GM23338 (cell line): ENCODE data around the gene OFD1. TPM values are rescaled to one million over a fixed set of nuclear protein-coding genes. Genes with fewer than 3 reads are reported as not detected.
A peak's percentile ranks its signal among the peaks of the same experiment; 100 is the strongest.

ENCODE experiments used
- ATAC-seq: fragments of 200-7000 bp; cut with Tn5 transposase; 3 replicates; pipeline ENCODE4 v1.9.1; 2020
- DNase-seq: peaks from one replicate; pipeline ENCODE4 v3.0.0-alpha.2; 2015; ENCODE audit warnings: low spot score
- H2AFZ ChIP-seq: fragments of 200-600 bp; sonication (generic); 2 replicates; pipeline ENCODE4 v1.8.0; 2016; ENCODE audit warnings: antibody characterized with exemption, mild to moderate bottlenecking, moderate library complexity
- H3F3A ChIP-seq: fragments of 200-600 bp; sonication (generic); replicated peaks from 2 replicates; pipeline ENCODE4 v1.8.0; 2017; ENCODE audit warnings: antibody characterized with exemption, mixed run types, low read depth
- H3K27ac ChIP-seq: fragments of 200-600 bp; sonication (generic); 2 replicates; pipeline ENCODE4 v1.6.1; 2016; ENCODE audit warnings: low read depth
- H3K27me3 ChIP-seq: fragments of 200-600 bp; sonication (generic); 2 replicates; pipeline ENCODE4 v1.8.0; 2016; ENCODE audit warnings: mild to moderate bottlenecking, mixed run types, moderate library complexity; ENCODE audit not compliant: insufficient read depth
- H3K36me3 ChIP-seq: fragments of 200-600 bp; sonication (generic); 2 replicates; pipeline ENCODE4 v1.8.0; 2016; ENCODE audit warnings: mild to moderate bottlenecking; ENCODE audit not compliant: insufficient read depth
- H3K4me1 ChIP-seq: fragments of 200-600 bp; sonication (generic); 2 replicates; pipeline ENCODE4 v1.8.0; 2016; ENCODE audit warnings: mild to moderate bottlenecking, moderate library complexity; ENCODE audit not compliant: insufficient read depth
- H3K4me2 ChIP-seq: fragments of 200-600 bp; sonication (generic); 2 replicates; pipeline ENCODE4 v1.7.1; 2017; ENCODE audit warnings: mixed run types
- H3K4me3 ChIP-seq: fragments of 200-600 bp; sonication (generic); 2 replicates; pipeline ENCODE4 v1.6.1; 2016; ENCODE audit warnings: mixed run types
- H3K79me2 ChIP-seq: fragments of 200-600 bp; sonication (generic); replicated peaks from 2 replicates; pipeline ENCODE4 v1.8.0; 2017; ENCODE audit warnings: mild to moderate bottlenecking; ENCODE audit not compliant: insufficient read depth
- H3K9me2 ChIP-seq: fragments of 200-600 bp; sonication (generic); 2 replicates; pipeline ENCODE4 v1.8.0; 2017; ENCODE audit not compliant: insufficient read depth
- H4K20me1 ChIP-seq: fragments of 200-600 bp; sonication (generic); replicated peaks from 2 replicates; pipeline ENCODE4 v1.8.0; 2017; ENCODE audit warnings: mild to moderate bottlenecking; ENCODE audit not compliant: insufficient read depth
- H3K27ac Mint-ChIP-seq: 2 replicates; pipeline ENCODE4 v1.8.0; 2020; ENCODE audit warnings: inconsistent platforms, mild to moderate bottlenecking, moderate library complexity, mixed read lengths
- H3K27me3 Mint-ChIP-seq: 3 replicates; pipeline ENCODE4 v1.8.0; 2022; ENCODE audit warnings: low read depth, mild to moderate bottlenecking, moderate library complexity, mixed read lengths, inconsistent platforms; ENCODE audit not compliant: insufficient read depth, poor library complexity
- H3K36me3 Mint-ChIP-seq: 3 replicates; pipeline ENCODE4 v1.8.0; 2021; ENCODE audit warnings: low read depth, mild to moderate bottlenecking, inconsistent platforms, moderate library complexity, mixed read lengths
- H3K4me1 Mint-ChIP-seq: 3 replicates; pipeline ENCODE4 v1.8.0; 2020; ENCODE audit warnings: mild to moderate bottlenecking, inconsistent platforms, mixed read lengths
- H3K4me3 Mint-ChIP-seq: 3 replicates; pipeline ENCODE4 v1.8.0; 2021; ENCODE audit warnings: moderate library complexity, mild to moderate bottlenecking, inconsistent platforms, mixed read lengths
- H3K9me3 Mint-ChIP-seq: 3 replicates; pipeline ENCODE4 v1.8.0; 2020; ENCODE audit warnings: moderate library complexity, mild to moderate bottlenecking, inconsistent platforms, mixed read lengths
- CREB1 ChIP-seq: fragments of 250-450 bp; sonication (Bioruptor Pico); IDR thresholded peaks from 2 replicates; pipeline ENCODE4 v1.5.0; 2020; ENCODE audit warnings: low read depth, mild to moderate bottlenecking, moderate library complexity
- CTCF ChIP-seq, 2 experiments: fragments of 200-600 bp in 1 of 2; sonication (generic) in 1 of 2; conservative IDR thresholded peaks; 2 replicates each; pipeline versions ENCODE4 v1.5.1 to v1.6.1; 2016 to 2017; ENCODE audit warnings: antibody characterized with exemption in 2 of 2, low read depth in 2 of 2, mild to moderate bottlenecking in 2 of 2, moderate library complexity in 1 of 2
- EZH2 ChIP-seq: fragments of 200-600 bp; sonication (generic); IDR thresholded peaks from one replicate; pipeline ENCODE4 v1.8.0; 2017; ENCODE audit warnings: antibody characterized with exemption, mild to moderate bottlenecking, low read depth; ENCODE audit not compliant: unreplicated experiment
- EZH2phosphoT487 ChIP-seq: fragments of 200-600 bp; sonication (generic); IDR thresholded peaks from one replicate; pipeline ENCODE4 v1.8.1; 2018; ENCODE audit warnings: antibody characterized with exemption; ENCODE audit not compliant: unreplicated experiment
- JUNB ChIP-seq: IDR thresholded peaks from one replicate; pipeline ENCODE4 v1.6.1; 2016; ENCODE audit warnings: antibody characterized with exemption; ENCODE audit not compliant: unreplicated experiment
- NANOG ChIP-seq: IDR thresholded peaks from 2 replicates; pipeline ENCODE4 v1.6.1; 2016; ENCODE audit warnings: antibody characterized with exemption, borderline replicate concordance
- POLR2AphosphoS5 ChIP-seq: IDR thresholded peaks from 2 replicates; pipeline ENCODE4 v1.6.1; 2016; ENCODE audit warnings: antibody characterized with exemption, low read depth
- REST ChIP-seq: IDR thresholded peaks from one replicate; pipeline ENCODE4 v1.6.1; 2018; ENCODE audit warnings: antibody characterized with exemption; ENCODE audit not compliant: unreplicated experiment
- STAT1 ChIP-seq: IDR thresholded peaks from one replicate; pipeline ENCODE4 v1.6.1; 2016; ENCODE audit warnings: antibody characterized with exemption; ENCODE audit not compliant: unreplicated experiment
- ZNF114 ChIP-seq: fragments of 250-450 bp; sonication (Bioruptor Pico); IDR thresholded peaks from 2 replicates; pipeline ENCODE4 v1.5.0; 2020; ENCODE audit warnings: mild to moderate bottlenecking, moderate library complexity
- ZNF331 ChIP-seq: fragments of 250-450 bp; sonication (Bioruptor Pico); IDR thresholded peaks from 2 replicates; pipeline ENCODE4 v1.5.0; 2020; ENCODE audit warnings: low read depth, mild to moderate bottlenecking, moderate library complexity
- polyA plus RNA-seq: library from polyadenylated mRNA; unstranded; fragments of >200 nt; fragmentation: Nextera tagmentation; extraction: Ambion mirVana; gene quantifications from 2 replicates; pipeline ENCODE4 v1.2.1, GENCODE V29; 2016
- total RNA-seq: library from RNA; depleted of rRNA; stranded (reverse); fragments of >200 nt; shearing (Covaris generic); gene quantifications from 2 replicates; pipeline ENCODE4 v1.2.3, GENCODE V29; 2014
- TF ChIP-seq, protein P1 (sequence below): IDR thresholded peaks from 2 replicates; pipeline ENCODE4 v1.6.1; 2016; ENCODE audit warnings: antibody characterized with exemption
- TF ChIP-seq, protein P2 (sequence below): fragments of 250-450 bp; sonication (Bioruptor Pico); IDR thresholded peaks from 2 replicates; pipeline ENCODE4 v1.5.0; 2020; ENCODE audit warnings: mild to moderate bottlenecking, moderate library complexity

The OFD1 gene
- total and polyA plus RNA-seq, 2 experiments from 2014 or later, result 21.2 to 55.0 TPM

DNA sequence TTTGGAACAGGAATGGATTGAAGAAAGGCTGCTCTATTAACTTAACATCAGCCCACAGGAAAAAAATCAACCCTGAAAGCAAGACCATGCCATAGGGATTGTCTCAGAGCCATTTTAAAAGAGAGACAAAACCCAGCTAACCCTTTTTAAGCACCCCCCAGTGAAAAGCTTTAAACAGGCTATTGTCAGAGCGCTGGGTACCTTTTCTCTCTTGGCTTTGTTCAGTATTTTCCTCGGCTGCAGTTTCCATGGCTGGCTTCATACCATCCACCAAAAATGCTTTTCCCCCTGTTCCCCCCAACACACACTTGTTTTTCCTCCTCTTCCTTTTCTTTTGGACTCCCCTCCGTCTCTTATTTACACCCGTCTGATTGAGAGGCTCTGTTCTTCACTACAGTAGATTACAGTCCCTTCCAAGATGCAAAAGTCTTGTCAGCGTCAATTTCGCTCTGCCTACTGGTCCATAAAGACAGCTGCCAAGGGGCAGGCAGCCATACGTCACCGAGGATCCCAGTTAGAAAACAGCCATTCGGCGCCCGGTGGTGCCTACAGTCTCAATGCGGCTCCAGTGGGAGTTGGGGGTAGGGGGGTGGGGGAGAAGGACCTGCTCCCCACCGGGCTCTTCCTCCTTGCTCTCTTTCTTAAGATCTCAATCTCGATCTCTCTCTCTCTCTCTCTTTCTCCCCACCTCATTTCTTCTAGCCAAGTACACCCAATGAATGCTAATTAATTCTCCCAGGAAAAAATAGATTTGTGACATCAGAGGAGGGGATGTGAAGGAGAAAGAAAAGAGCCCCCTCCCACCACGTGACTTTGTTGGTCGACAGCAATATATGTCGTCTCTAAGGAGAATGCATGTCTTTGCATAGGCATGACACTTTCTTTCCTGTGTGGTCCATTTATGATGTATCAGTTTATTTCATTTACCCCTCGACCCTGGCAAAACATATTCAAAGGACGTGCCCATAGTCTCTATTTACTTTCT, 82.4 kb downstream of the OFD1 start, which contains the start of gene GPM6B:
GPM6B (minus strand) TSS at position 451 of the 985 bp plus-strand sequence; CDS start at position 262, 189 bp downstream.
- peaks cover 43% of the 10 kb centered on the region for H3K4me1 Mint-ChIP-seq
- H3K9me3 Mint-ChIP-seq, result no peaks in the 10 kb centered on the region
- no peaks in the 10 kb centered on the region for H3K27me3 ChIP-seq
- peak within 1 kb of the TSS; percentile 58 for H3K4me2 ChIP-seq
- H3K27ac ChIP-seq, result peak within 1 kb of the TSS; percentile 74; the same call in 1 of the 2 replicates
- peaks cover 26% of the 10 kb centered on the region for H3K79me2 ChIP-seq
- H3K27me3 Mint-ChIP-seq, result no peaks in the 10 kb centered on the region
- ATAC-seq (peak; percentile 86), DNase-seq (peak; percentile 21)
- TF ChIP-seq JUNB (no peak), STAT1 (no peak), EZH2phosphoT487 (no peak), EZH2 (no peak), NANOG (no peak), POLR2AphosphoS5 (no peak), ZNF114 (no peak), ZNF331 (CRISPR knock-in tag) (no peak), CREB1 (no peak), REST (no peak), CTCF (conservative IDR thresholded peaks at IDR 0.05; ENCODE audit: low read depth in 2 of 2) (no peak)
- TF ChIP-seq, protein P1, sequence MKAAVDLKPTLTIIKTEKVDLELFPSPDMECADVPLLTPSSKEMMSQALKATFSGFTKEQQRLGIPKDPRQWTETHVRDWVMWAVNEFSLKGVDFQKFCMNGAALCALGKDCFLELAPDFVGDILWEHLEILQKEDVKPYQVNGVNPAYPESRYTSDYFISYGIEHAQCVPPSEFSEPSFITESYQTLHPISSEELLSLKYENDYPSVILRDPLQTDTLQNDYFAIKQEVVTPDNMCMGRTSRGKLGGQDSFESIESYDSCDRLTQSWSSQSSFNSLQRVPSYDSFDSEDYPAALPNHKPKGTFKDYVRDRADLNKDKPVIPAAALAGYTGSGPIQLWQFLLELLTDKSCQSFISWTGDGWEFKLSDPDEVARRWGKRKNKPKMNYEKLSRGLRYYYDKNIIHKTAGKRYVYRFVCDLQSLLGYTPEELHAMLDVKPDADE, result no peak
- TF ChIP-seq, protein P2, sequence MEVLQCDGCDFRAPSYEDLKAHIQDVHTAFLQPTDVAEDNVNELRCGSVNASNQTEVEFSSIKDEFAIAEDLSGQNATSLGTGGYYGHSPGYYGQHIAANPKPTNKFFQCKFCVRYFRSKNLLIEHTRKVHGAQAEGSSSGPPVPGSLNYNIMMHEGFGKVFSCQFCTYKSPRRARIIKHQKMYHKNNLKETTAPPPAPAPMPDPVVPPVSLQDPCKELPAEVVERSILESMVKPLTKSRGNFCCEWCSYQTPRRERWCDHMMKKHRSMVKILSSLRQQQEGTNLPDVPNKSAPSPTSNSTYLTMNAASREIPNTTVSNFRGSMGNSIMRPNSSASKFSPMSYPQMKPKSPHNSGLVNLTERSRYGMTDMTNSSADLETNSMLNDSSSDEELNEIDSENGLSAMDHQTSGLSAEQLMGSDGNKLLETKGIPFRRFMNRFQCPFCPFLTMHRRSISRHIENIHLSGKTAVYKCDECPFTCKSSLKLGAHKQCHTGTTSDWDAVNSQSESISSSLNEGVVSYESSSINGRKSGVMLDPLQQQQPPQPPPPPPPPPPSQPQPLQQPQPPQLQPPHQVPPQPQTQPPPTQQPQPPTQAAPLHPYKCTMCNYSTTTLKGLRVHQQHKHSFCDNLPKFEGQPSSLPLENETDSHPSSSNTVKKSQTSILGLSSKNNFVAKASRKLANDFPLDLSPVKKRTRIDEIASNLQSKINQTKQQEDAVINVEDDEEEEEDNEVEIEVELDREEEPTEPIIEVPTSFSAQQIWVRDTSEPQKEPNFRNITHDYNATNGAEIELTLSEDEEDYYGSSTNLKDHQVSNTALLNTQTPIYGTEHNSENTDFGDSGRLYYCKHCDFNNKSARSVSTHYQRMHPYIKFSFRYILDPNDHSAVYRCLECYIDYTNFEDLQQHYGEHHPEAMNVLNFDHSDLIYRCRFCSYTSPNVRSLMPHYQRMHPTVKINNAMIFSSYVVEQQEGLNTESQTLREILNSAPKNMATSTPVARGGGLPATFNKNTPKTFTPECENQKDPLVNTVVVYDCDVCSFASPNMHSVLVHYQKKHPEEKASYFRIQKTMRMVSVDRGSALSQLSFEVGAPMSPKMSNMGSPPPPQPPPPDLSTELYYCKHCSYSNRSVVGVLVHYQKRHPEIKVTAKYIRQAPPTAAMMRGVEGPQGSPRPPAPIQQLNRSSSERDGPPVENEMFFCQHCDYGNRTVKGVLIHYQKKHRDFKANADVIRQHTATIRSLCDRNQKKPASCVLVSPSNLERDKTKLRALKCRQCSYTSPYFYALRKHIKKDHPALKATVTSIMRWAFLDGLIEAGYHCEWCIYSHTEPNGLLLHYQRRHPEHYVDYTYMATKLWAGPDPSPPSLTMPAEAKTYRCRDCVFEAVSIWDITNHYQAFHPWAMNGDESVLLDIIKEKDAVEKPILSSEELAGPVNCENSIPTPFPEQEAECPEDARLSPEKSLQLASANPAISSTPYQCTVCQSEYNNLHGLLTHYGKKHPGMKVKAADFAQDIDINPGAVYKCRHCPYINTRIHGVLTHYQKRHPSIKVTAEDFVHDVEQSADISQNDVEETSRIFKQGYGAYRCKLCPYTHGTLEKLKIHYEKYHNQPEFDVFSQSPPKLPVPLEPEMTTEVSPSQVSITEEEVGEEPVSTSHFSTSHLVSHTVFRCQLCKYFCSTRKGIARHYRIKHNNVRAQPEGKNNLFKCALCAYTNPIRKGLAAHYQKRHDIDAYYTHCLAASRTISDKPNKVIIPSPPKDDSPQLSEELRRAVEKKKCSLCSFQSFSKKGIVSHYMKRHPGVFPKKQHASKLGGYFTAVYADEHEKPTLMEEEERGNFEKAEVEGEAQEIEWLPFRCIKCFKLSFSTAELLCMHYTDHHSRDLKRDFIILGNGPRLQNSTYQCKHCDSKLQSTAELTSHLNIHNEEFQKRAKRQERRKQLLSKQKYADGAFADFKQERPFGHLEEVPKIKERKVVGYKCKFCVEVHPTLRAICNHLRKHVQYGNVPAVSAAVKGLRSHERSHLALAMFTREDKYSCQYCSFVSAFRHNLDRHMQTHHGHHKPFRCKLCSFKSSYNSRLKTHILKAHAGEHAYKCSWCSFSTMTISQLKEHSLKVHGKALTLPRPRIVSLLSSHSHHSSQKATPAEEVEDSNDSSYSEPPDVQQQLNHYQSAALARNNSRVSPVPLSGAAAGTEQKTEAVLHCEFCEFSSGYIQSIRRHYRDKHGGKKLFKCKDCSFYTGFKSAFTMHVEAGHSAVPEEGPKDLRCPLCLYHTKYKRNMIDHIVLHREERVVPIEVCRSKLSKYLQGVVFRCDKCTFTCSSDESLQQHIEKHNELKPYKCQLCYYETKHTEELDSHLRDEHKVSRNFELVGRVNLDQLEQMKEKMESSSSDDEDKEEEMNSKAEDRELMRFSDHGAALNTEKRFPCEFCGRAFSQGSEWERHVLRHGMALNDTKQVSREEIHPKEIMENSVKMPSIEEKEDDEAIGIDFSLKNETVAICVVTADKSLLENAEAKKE, result no peak
- no peaks in the 10 kb centered on the region for H3F3A ChIP-seq
- H2AFZ ChIP-seq, result no peak within 1 kb of the TSS
- peaks cover 38% of the 10 kb centered on the region for H3K4me1 ChIP-seq
- no peaks in the 10 kb centered on the region for H3K36me3 ChIP-seq
- H3K4me3 Mint-ChIP-seq, result peak within 1 kb of the TSS; percentile 58
- H4K20me1 ChIP-seq, result no peaks in the 10 kb centered on the region
- H3K36me3 Mint-ChIP-seq, result peaks cover 3% of the 10 kb centered on the region; the same call in 1 of the 3 replicates
- H3K9me2 ChIP-seq, result no peaks in the 10 kb centered on the region
- peak within 1 kb of the TSS; percentile 80 for H3K27ac Mint-ChIP-seq
- H3K4me3 ChIP-seq, result no peak within 1 kb of the TSS
